ENCODE results near the gene JMJD4.

The JMJD4 gene, protein sequence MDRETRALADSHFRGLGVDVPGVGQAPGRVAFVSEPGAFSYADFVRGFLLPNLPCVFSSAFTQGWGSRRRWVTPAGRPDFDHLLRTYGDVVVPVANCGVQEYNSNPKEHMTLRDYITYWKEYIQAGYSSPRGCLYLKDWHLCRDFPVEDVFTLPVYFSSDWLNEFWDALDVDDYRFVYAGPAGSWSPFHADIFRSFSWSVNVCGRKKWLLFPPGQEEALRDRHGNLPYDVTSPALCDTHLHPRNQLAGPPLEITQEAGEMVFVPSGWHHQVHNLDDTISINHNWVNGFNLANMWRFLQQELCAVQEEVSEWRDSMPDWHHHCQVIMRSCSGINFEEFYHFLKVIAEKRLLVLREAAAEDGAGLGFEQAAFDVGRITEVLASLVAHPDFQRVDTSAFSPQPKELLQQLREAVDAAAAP

DNA sequence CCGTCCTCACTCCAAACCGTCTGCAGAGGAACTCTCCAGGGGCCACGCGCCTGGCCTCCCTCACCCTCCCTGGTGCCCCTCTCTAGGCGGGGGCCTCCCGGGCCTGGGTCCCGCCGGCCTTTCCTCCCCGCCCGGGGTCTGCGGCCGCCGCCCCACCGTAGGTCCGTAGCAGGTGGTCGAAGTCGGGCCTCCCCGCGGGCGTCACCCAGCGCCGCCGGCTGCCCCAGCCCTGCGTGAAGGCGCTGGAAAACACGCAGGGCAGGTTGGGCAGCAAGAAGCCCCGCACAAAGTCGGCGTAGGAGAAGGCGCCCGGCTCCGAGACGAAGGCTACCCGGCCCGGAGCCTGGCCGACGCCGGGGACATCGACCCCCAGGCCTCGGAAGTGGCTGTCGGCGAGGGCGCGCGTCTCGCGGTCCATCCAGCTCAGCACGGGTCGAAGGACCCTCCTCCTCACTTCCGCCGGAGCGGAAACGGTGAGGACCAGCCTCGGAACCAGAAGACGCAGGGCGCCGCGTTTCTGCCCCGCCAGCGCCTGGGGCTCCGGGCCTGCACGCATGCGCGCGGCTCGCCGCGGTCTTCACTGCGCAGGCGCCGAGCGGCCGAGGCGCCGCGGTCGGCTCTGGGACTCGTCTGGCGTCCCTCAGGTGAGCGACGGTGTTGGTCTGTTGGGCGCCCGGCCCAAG is at the start of gene JMJD4, which contains the start of gene SNAP47:
TSS of gene JMJD4 (minus strand) at position 447 of the 683 bp plus-strand sequence. CDS start at position 418, 29 bp downstream.
TSS of gene SNAP47 (plus strand) at position 580 of the 683 bp plus-strand sequence. CDS start 12,302 bp downstream, outside the sequence.
- H3K36me3 ChIP-seq (ENCODE audit: insufficient read depth, low read length), result peaks cover 22% of the 10 kb centered on the region
- no peaks in the 10 kb centered on the region for H3K27me3 ChIP-seq (ENCODE audit: control insufficient read depth in 1 of 2, insufficient read depth in 2 of 2, low read length in 2 of 2)
- peak within 1 kb of the TSS; percentile 91 to 95 for H3K4me3 ChIP-seq (ENCODE audit: low read depth in 1 of 2, low read length in 2 of 2)
- peak within 1 kb of the TSS; percentile 78 for H3K27ac ChIP-seq (ENCODE audit: low read depth, low read length)
- H3K9me3 ChIP-seq (ENCODE audit: low read length), result no peaks in the 10 kb centered on the region
- peaks cover 30% of the 10 kb centered on the region for H3K4me1 ChIP-seq (ENCODE audit: insufficient read depth, low read length)
- H3K9ac ChIP-seq (ENCODE audit: low read length), result peak within 1 kb of the TSS; percentile 94

GRCh38 chr1:227782226-227782625 is 47.1 kb upstream of the JMJD4 start:
- peaks cover 11% of the 10 kb centered on the region for H3K4me1 ChIP-seq (ENCODE audit: insufficient read depth, low read length)
- H3K36me3 ChIP-seq (ENCODE audit: insufficient read depth, low read length), result peaks cover 13% of the 10 kb centered on the region
- H3K9ac ChIP-seq (ENCODE audit: low read length), result no peak overlapping the region
- no peak overlapping the region for H3K4me3 ChIP-seq (ENCODE audit: low read depth in 1 of 2, low read length in 2 of 2)
- no peaks in the 10 kb centered on the region for H3K27me3 ChIP-seq (ENCODE audit: control insufficient read depth in 1 of 2, insufficient read depth in 2 of 2, low read length in 2 of 2)
- H3K27ac ChIP-seq (ENCODE audit: low read depth, low read length), result no peak overlapping the region
- no peaks in the 10 kb centered on the region for H3K9me3 ChIP-seq (ENCODE audit: low read length)

- H3K4me1 ChIP-seq (ENCODE audit: insufficient read depth, low read length), result peaks cover 3% of the 10 kb centered on the region
- no peaks in the 10 kb centered on the region for H3K9me3 ChIP-seq (ENCODE audit: low read length)
- H3K27ac ChIP-seq (ENCODE audit: low read depth, low read length), result no peak overlapping the region
- H3K27me3 ChIP-seq (ENCODE audit: control insufficient read depth in 1 of 2, insufficient read depth in 2 of 2, low read length in 2 of 2), result no peaks in the 10 kb centered on the region
- no peak overlapping the region for H3K4me3 ChIP-seq (ENCODE audit: low read depth in 1 of 2, low read length in 2 of 2)
- H3K36me3 ChIP-seq (ENCODE audit: insufficient read depth, low read length), result peaks cover 13% of the 10 kb centered on the region
- no peak overlapping the region for H3K9ac ChIP-seq (ENCODE audit: low read length)
Observed at GRCh38 chr1:227781314-227781930, 46.3 kb upstream of the JMJD4 start.

DNA sequence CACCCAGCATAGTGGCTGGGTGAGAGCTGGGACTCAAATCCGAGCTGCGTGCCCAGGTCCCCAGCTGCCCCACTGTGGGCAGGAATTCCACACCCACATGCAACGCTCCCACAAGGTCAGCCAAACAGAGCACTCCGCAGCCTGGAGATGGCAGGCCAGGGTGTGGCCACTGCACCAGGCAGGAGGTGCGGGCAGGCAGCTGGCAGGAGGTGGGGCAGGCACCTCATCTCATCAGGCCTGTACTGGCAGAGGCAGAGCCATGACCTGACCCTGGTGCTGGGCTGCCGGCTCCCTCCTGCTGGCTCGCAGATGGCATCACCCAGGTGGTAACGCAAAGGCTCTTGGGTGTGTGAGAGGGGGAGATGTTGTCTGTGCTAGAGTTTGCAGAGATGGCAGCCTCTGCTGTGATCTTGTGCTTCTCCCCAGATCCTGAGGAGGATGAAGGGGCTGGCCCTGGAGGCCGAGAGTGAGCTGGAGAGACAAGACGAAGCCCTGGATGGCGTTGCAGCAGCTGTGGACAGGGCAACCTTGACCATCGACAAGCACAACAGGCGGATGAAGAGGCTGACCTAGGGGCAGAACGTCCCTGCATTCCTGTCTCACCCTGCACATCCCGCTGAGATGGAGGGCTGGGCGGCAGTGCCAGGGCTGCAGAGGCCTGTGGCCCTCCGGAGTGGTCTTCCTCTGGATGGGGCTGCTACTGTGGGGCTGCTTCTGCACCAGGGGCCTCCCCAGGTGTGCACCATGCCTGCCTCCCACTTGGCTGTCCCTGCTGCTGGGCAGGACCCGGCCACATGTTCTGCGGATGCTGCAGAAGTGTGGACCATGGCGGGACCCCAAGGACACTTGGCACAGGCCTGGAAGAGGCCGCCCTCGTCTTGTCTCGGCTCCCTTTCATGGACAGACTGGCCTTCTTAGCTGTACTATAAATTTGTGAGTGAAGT is 45.3 kb upstream of the JMJD4 start:
- H3K9ac ChIP-seq (ENCODE audit: low read length), result no peak overlapping the region
- no peaks in the 10 kb centered on the region for H3K27me3 ChIP-seq (ENCODE audit: control insufficient read depth in 1 of 2, insufficient read depth in 2 of 2, low read length in 2 of 2)
- no peaks in the 10 kb centered on the region for H3K9me3 ChIP-seq (ENCODE audit: low read length)
- no peak overlapping the region for H3K27ac ChIP-seq (ENCODE audit: low read depth, low read length)
- H3K36me3 ChIP-seq (ENCODE audit: insufficient read depth, low read length), result peaks cover 13% of the 10 kb centered on the region
- H3K4me3 ChIP-seq (ENCODE audit: low read depth in 1 of 2, low read length in 2 of 2), result no peak overlapping the region
- H3K4me1 ChIP-seq (ENCODE audit: insufficient read depth, low read length), result peaks cover 4% of the 10 kb centered on the region

- Histone ChIP-seq H3K9me3 (ENCODE audit: low read length) (no peaks in the 10 kb centered on the region), H3K27ac (ENCODE audit: low read depth, low read length) (no peak overlapping the region), H3K4me3 (ENCODE audit: low read depth in 1 of 2, low read length in 2 of 2) (no peak overlapping the region), H3K36me3 (ENCODE audit: insufficient read depth, low read length) (peaks cover 13% of the 10 kb centered on the region), H3K27me3 (ENCODE audit: control insufficient read depth in 1 of 2, insufficient read depth in 2 of 2, low read length in 2 of 2) (no peaks in the 10 kb centered on the region), H3K4me1 (ENCODE audit: insufficient read depth, low read length) (peaks cover 10% of the 10 kb centered on the region), H3K9ac (ENCODE audit: low read length) (no peak overlapping the region)
Observed at GRCh38 chr1:227779685-227780084, 44.6 kb upstream of the JMJD4 start.

DNA sequence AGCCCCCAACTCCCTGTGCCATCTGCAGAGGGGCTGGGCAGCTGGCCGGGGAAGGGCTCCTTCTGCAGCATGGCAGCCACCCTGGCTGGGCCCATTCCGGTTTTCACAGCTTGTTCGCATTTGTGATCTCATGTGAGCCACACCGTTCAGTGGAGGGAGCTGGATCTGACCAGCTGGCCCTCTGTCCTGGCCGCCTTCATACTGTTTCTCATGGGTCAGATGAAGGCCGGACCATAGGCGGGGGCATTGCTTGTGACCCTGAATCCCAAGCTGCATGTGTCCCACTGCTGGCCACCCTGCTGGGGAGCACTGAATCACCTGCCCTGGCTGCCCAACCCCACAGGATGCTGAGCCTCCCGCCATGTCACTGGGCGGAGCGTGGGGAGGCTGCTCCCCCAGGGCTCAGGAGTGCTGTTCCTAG is 43.9 kb upstream of the JMJD4 start:
- Histone ChIP-seq H3K9ac (ENCODE audit: low read length) (no peak overlapping the region), H3K27ac (ENCODE audit: low read depth, low read length) (no peak overlapping the region), H3K4me3 (ENCODE audit: low read depth in 1 of 2, low read length in 2 of 2) (no peak overlapping the region)

GRCh38 chr1:227778401-227778947 is 43.4 kb upstream of the JMJD4 start:
- no peak overlapping the region for H3K9ac ChIP-seq (ENCODE audit: low read length)
- H3K27ac ChIP-seq (ENCODE audit: low read depth, low read length), result no peak overlapping the region
- H3K9me3 ChIP-seq (ENCODE audit: low read length), result no peaks in the 10 kb centered on the region
- peaks cover 10% of the 10 kb centered on the region for H3K4me1 ChIP-seq (ENCODE audit: insufficient read depth, low read length)
- no peaks in the 10 kb centered on the region for H3K27me3 ChIP-seq (ENCODE audit: control insufficient read depth in 1 of 2, insufficient read depth in 2 of 2, low read length in 2 of 2)
- H3K4me3 ChIP-seq (ENCODE audit: low read depth in 1 of 2, low read length in 2 of 2), result no peak overlapping the region
- peaks cover 13% of the 10 kb centered on the region for H3K36me3 ChIP-seq (ENCODE audit: insufficient read depth, low read length)

More for the DNA sequence above, 43.9 kb upstream of the JMJD4 start:
- Histone ChIP-seq H3K36me3 (ENCODE audit: insufficient read depth, low read length) (peaks cover 13% of the 10 kb centered on the region), H3K9me3 (ENCODE audit: low read length) (no peaks in the 10 kb centered on the region), H3K4me1 (ENCODE audit: insufficient read depth, low read length) (peaks cover 10% of the 10 kb centered on the region), H3K27me3 (ENCODE audit: control insufficient read depth in 1 of 2, insufficient read depth in 2 of 2, low read length in 2 of 2) (no peaks in the 10 kb centered on the region)

DNA sequence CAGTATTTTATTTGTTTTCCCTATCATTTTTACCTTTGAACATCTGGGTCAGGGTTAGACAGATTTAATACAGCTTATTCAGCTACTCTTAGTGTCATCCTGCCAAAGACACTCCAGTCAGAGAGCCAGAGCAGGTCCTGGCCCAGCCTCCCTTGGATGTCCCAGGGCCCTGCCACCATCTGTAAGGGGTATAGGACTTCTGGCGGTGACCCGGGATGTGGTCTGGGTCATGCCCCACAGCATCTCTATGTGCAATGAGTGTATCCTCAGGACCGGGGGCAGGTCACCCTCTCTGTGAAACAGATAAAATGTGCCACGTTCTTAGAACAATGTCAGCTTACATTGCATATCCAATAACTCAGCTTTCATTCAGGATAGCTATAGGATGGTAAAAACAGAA is 42.5 kb upstream of the JMJD4 start:
- H3K27me3 ChIP-seq (ENCODE audit: control insufficient read depth in 1 of 2, insufficient read depth in 2 of 2, low read length in 2 of 2), result no peaks in the 10 kb centered on the region
- H3K4me1 ChIP-seq (ENCODE audit: insufficient read depth, low read length), result peaks cover 10% of the 10 kb centered on the region
- H3K36me3 ChIP-seq (ENCODE audit: insufficient read depth, low read length), result peaks cover 13% of the 10 kb centered on the region
- no peak overlapping the region for H3K4me3 ChIP-seq (ENCODE audit: low read depth in 1 of 2, low read length in 2 of 2)
- no peak overlapping the region for H3K27ac ChIP-seq (ENCODE audit: low read depth, low read length)
- H3K9ac ChIP-seq (ENCODE audit: low read length), result no peak overlapping the region
- H3K9me3 ChIP-seq (ENCODE audit: low read length), result no peaks in the 10 kb centered on the region

- H3K36me3 ChIP-seq (ENCODE audit: insufficient read depth, low read length), result peaks cover 9% of the 10 kb centered on the region
- H3K27me3 ChIP-seq (ENCODE audit: control insufficient read depth in 1 of 2, insufficient read depth in 2 of 2, low read length in 2 of 2), result no peaks in the 10 kb centered on the region
- H3K9ac ChIP-seq (ENCODE audit: low read length), result no peak overlapping the region
- no peaks in the 10 kb centered on the region for H3K9me3 ChIP-seq (ENCODE audit: low read length)
- H3K4me3 ChIP-seq (ENCODE audit: low read depth in 1 of 2, low read length in 2 of 2), result no peak overlapping the region
- no peak overlapping the region for H3K27ac ChIP-seq (ENCODE audit: low read depth, low read length)
- H3K4me1 ChIP-seq (ENCODE audit: insufficient read depth, low read length), result peaks cover 10% of the 10 kb centered on the region
Observed at GRCh38 chr1:227777156-227777555, 42.1 kb upstream of the JMJD4 start.

GRCh38 chr1:227776331-227776771 is 41.2 kb upstream of the JMJD4 start:
- H3K27ac ChIP-seq (ENCODE audit: low read depth, low read length), result no peak overlapping the region
- no peak overlapping the region for H3K9ac ChIP-seq (ENCODE audit: low read length)
- no peaks in the 10 kb centered on the region for H3K9me3 ChIP-seq (ENCODE audit: low read length)
- no peak overlapping the region for H3K4me3 ChIP-seq (ENCODE audit: low read depth in 1 of 2, low read length in 2 of 2)
- H3K4me1 ChIP-seq (ENCODE audit: insufficient read depth, low read length), result peaks cover 10% of the 10 kb centered on the region
- no peaks in the 10 kb centered on the region for H3K27me3 ChIP-seq (ENCODE audit: control insufficient read depth in 1 of 2, insufficient read depth in 2 of 2, low read length in 2 of 2)
- peaks cover 8% of the 10 kb centered on the region for H3K36me3 ChIP-seq (ENCODE audit: insufficient read depth, low read length)

Measured in muscle layer of colon (tissue), 2 donors.